GM12878 (cell line): ENCODE results near the gene RSPRY1. TPM values are rescaled to one million over a fixed set of nuclear protein-coding genes. Genes with fewer than 3 reads are reported as not detected.

Source experiments
- ATAC-seq: fragments of 200-7000 bp; cut with Tn5 transposase; 3 replicates; pipeline ENCODE4 v1.9.1; 2020; ENCODE audit warnings: mild to moderate bottlenecking, moderate library complexity
- BruUV-seq: library from RNA; stranded (reverse); fragments of 400-500 nt; replicated peaks from 2 replicates; lab custom pipeline; 2021; lab: Mats Ljungman, UMichigan
- CTCF ChIA-PET: fragments of 300-600 bp; sonication (Branson Sonifier 250); formaldehyde crosslinking; extraction: SDS; loops from one replicate; lab custom pipeline; 2021; ENCODE audit warnings: inconsistent platforms; lab: Yijun Ruan, JAX
- POLR2A ChIA-PET: fragments of 350-600 bp; formaldehyde crosslinking; extraction: SDS; loops from one replicate; lab custom pipeline; 2021; ENCODE audit warnings: inconsistent platforms; lab: Charles Lee
- RAD21 ChIA-PET: fragments of 300-600 bp; sonication (Branson Sonifier 250); formaldehyde crosslinking; loops from one replicate; lab custom pipeline; 2023; ENCODE audit warnings: antibody characterized with exemption; ENCODE audit not compliant: unreplicated experiment; lab: Charles Lee
- SMC1A ChIA-PET: fragments of 300-600 bp; sonication (Branson Sonifier 250); formaldehyde crosslinking; loops from one replicate; lab custom pipeline; 2023; ENCODE audit not compliant: unreplicated experiment, uncharacterized antibody; lab: Charles Lee
- DNase-seq: peaks from one replicate; pipeline ENCODE4 v3.0.0-alpha.2; 2011; ENCODE audit warnings: low read depth, low spot score
- FAIRE-seq: peaks from 3 replicates; lab custom pipeline; 2011; peaks lifted over from hg19 to GRCh38; lab: Jason Lieb, UNC
- H2AFZ ChIP-seq: 2 replicates; pipeline ENCODE4 v1.6.0; 2011; ENCODE audit warnings: low read depth, low read length, control low read depth; ENCODE audit not compliant: control insufficient read depth
- H3K27ac ChIP-seq: 2 replicates; pipeline ENCODE4 v1.5.1; 2011; ENCODE audit warnings: control low read depth; ENCODE audit not compliant: control insufficient read depth, insufficient read depth
- H3K27me3 ChIP-seq, 2 experiments: replicated peaks in 1 of 2; 2 replicates each; pipeline versions ENCODE4 v1.6.0 to v1.6.1; 2011; ENCODE audit warnings: low read length in 1 of 2; ENCODE audit not compliant: control insufficient read depth in 2 of 2, insufficient read depth in 2 of 2
- H3K36me3 ChIP-seq, 2 experiments: 2 replicates each; pipeline ENCODE4 v1.5.1; 2011; ENCODE audit warnings: low read length in 1 of 2; ENCODE audit not compliant: control insufficient read depth in 2 of 2, insufficient read depth in 2 of 2
- H3K4me1 ChIP-seq: 2 replicates; pipeline ENCODE4 v1.6.1; 2011; ENCODE audit warnings: mild to moderate bottlenecking, low read length, moderate library complexity, mixed read lengths; ENCODE audit not compliant: control insufficient read depth, insufficient read depth
- H3K4me2 ChIP-seq: 2 replicates; pipeline ENCODE4 v1.6.0; 2011; ENCODE audit warnings: control low read depth; ENCODE audit not compliant: control insufficient read depth, insufficient read depth
- H3K4me3 ChIP-seq: fragments of 200-600 bp; sonication (generic); 2 replicates; pipeline ENCODE4 v1.5.1; 2016
- H3K79me2 ChIP-seq: 2 replicates; pipeline ENCODE4 v1.6.0; 2011; ENCODE audit warnings: low read length; ENCODE audit not compliant: control insufficient read depth, insufficient read depth
- H3K9ac ChIP-seq: 2 replicates; pipeline ENCODE4 v1.8.0; 2011; ENCODE audit warnings: low read length, control low read depth, mixed read lengths; ENCODE audit not compliant: control insufficient read depth, insufficient read depth
- H3K9me3 ChIP-seq: replicated peaks from 3 replicates; pipeline ENCODE4 v1.5.1; 2011; ENCODE audit warnings: mild to moderate bottlenecking, low read length; ENCODE audit not compliant: control insufficient read depth, insufficient read depth
- H4K20me1 ChIP-seq: 2 replicates; pipeline ENCODE4 v1.6.0; 2011; ENCODE audit not compliant: control insufficient read depth, insufficient read depth
- CREB1 ChIP-seq: IDR thresholded peaks from 2 replicates; pipeline ENCODE4 v1.6.1; 2012; ENCODE audit warnings: low read depth, mild to moderate bottlenecking, inconsistent platforms
- JUNB ChIP-seq: IDR thresholded peaks from 2 replicates; pipeline ENCODE4 v1.6.1; 2016; ENCODE audit warnings: antibody characterized with exemption, mild to moderate bottlenecking
- SIX5 ChIP-seq: IDR thresholded peaks from 2 replicates; pipeline ENCODE4 v1.6.1; 2011; ENCODE audit warnings: mild to moderate bottlenecking, low read depth, low read length, moderate library complexity; ENCODE audit not compliant: severe bottlenecking
- ZNF217 ChIP-seq: fragments of 450-650 bp; IDR thresholded peaks from 2 replicates; pipeline ENCODE4 v1.6.1; 2017; ENCODE audit warnings: antibody characterized with exemption, mild to moderate bottlenecking
- WGBS: methylation state at CpG from one replicate; pipeline ENCODE4 v1.1.6; 2016; ENCODE audit warnings: low lambda C conversion rate; ENCODE audit not compliant: insufficient replicate concordance, insufficient coverage; ENCODE audit errors: missing lambda C conversion rate; 5-methylcytosine and 5-hydroxymethylcytosine counted together
- in situ Hi-C: fragments of 300-500 bp; cut with MboI; formaldehyde crosslinking; loops from 9 replicates; pipeline ENCODE4 v1.14.3; 2018; ENCODE audit warnings: mixed read lengths
- intact Hi-C: fragments of 100-400 bp; cut with micrococcal nuclease; formaldehyde crosslinking; loops from one replicate; pipeline ENCODE4 v1.14.2; 2022; ENCODE audit not compliant: unreplicated experiment
- polyA plus RNA-seq, 11 experiments: library from polyadenylated mRNA; depleted of rRNA in 4 of 11; unstranded in 6 of 11; stranded (reverse) in 5 of 11; fragments of >200 nt; fragmentation: Nextera tagmentation in 4 of 11; fragmentation: Illumina TruSeq in 1 of 11; extraction: Ambion mirVana in 4 of 11; extraction: Trizol in 1 of 11; gene quantifications; 1 replicate in 1 of 11; 2 replicates in 10 of 11; pipeline versions ENCODE4 v1.2.1 to v1.2.3, GENCODE V29; 2011 to 2016; ENCODE audit warnings: inconsistent platforms in 2 of 11, missing spikeins in 2 of 11, low read depth in 1 of 11
- total RNA-seq, 4 experiments: library from RNA; depleted of rRNA in 3 of 4; stranded (reverse); fragments of >200 nt in 3 of 4; fragmentation: Illumina TruSeq in 1 of 4; extraction: Trizol in 1 of 4; gene quantifications; 2 replicates each; pipeline versions ENCODE4 v1.2.1 to v1.2.3, GENCODE V29; 2013 to 2021
- TF ChIP-seq, protein P1 (sequence below): fragments of 450-650 bp; IDR thresholded peaks from 2 replicates; pipeline ENCODE4 v1.6.1; 2016; ENCODE audit warnings: mild to moderate bottlenecking

The RSPRY1 gene
- total and polyA plus RNA-seq, 10 of the 15 experiments (the other 5 are each of a cell fraction or from before 2014, with no cell fraction given) = 18.5 to 57.0 (median 41.2) TPM

DNA sequence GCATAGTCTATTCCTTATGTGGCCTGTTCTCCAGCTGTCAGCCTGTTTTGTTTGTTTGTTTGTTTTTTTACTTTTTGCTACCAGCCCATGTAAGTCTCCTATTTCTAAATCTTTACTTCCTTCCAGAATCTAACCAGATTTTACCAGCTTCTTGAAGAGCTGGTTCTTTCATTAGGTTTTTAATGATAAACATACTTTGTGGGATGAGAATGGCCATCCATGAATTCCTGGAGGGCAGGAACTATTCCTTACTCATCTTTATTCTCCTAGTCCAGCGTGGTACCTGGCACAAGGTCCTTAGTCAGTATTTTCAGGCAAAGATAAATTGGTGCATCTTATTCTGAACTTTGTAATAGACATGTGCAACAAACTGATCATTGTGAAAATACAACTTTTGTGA, 17.3 kb downstream of the RSPRY1 start:
- ChIA-PET CTCF (interaction anchor here (0.9 to 1.4 kb wide), 2 partner anchors 13 to 32 kb away, joined by 3 read pairs; no protein-coding TSS in a partner anchor), POLR2A (no interaction called here), SMC1A (interaction anchor here (1.0 kb wide), 1 partner anchor 29 kb away, joined by 3 read pairs; no protein-coding TSS in a partner anchor), RAD21 (no interaction called here)
- intact Hi-C loops (no loop called here), in situ Hi-C loops (loop anchor here (25.0 kb wide), 1 partner anchor 1359 kb away; no protein-coding TSS in a partner anchor)
- DNase-seq (no peak), FAIRE-seq (no peak), ATAC-seq (no peak)
- 96% methylated on average over 1 of the region's 1 CpG for WGBS
- H3K79me2 ChIP-seq = no peaks in the 10 kb centered on the region; the same call in 1 of the 2 replicates
- H3K4me2 ChIP-seq = no peak overlapping the region
- no peak overlapping the region for H3K4me3 ChIP-seq
- H3K27ac ChIP-seq = no peak overlapping the region
- H3K9ac ChIP-seq = no peak overlapping the region
- no TSS peak for BruUV-seq
- 0 out of 2 replicates have a peak, but pooled peaks cover 3% of the 10 kb centered on the region for H4K20me1 ChIP-seq
- TF ChIP-seq SIX5 = no peak
- TF ChIP-seq, protein P1, sequence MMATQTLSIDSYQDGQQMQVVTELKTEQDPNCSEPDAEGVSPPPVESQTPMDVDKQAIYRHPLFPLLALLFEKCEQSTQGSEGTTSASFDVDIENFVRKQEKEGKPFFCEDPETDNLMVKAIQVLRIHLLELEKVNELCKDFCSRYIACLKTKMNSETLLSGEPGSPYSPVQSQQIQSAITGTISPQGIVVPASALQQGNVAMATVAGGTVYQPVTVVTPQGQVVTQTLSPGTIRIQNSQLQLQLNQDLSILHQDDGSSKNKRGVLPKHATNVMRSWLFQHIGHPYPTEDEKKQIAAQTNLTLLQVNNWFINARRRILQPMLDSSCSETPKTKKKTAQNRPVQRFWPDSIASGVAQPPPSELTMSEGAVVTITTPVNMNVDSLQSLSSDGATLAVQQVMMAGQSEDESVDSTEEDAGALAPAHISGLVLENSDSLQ = no peak
- no peak for TF ChIP-seq CREB1
- no peak for TF ChIP-seq ZNF217
- no peak for TF ChIP-seq JUNB
- H3K36me3 ChIP-seq = peaks cover 7 to 17% of the 10 kb centered on the region in 2 experiments; a peak in 3 of 4 replicates
- no peaks in the 10 kb centered on the region for H3K27me3 ChIP-seq
- H3K4me1 ChIP-seq = no peaks in the 10 kb centered on the region
- no peak overlapping the region for H2AFZ ChIP-seq
- no peaks in the 10 kb centered on the region for H3K9me3 ChIP-seq
